PC-9 (cell line): ENCODE results near the gene KPNA6.

Source experiments
- CTCF ChIP-seq: fragments of 200-600 bp; sonication (generic); conservative IDR thresholded peaks from 2 replicates; pipeline ENCODE4 v1.6.1; 2017; ENCODE audit warnings: mixed run types, antibody characterized with exemption, mild to moderate bottlenecking, moderate library complexity
- EZH2 ChIP-seq: fragments of 200-600 bp; sonication (generic); IDR thresholded peaks from 2 replicates; pipeline ENCODE4 v1.8.0; 2017; ENCODE audit warnings: antibody characterized with exemption, low read depth

GRCh38 chr1:32194984-32195383 lies 87.1 kb downstream of the KPNA6 start:
- TF ChIP-seq CTCF (no peak), EZH2 (no peak)
